ENCODE measurements around the gene HES2. TPM values are rescaled to one million over a fixed set of nuclear protein-coding genes. Genes with fewer than 3 reads are reported as not detected.
"Not testable (repeated sequence)": the region's sequence is repeated elsewhere in the genome, so short reads cannot be mapped to it uniquely, and the experiment has no call there.

Gene HES2
- total and polyA plus RNA-seq, 4 donors: 0.19 to 0.72 (median 0.38) TPM; not detected in 1

- WGBS (ENCODE audit: insufficient coverage): 62% methylated on average over 4 of the region's 4 CpGs
- Histone ChIP-seq H3K27ac (ENCODE audit: low read depth, low read length) (no peak overlapping the region), H3K4me3 (ENCODE audit: low read depth, low read length) (no peak overlapping the region), H3K27me3 (ENCODE audit: control insufficient read depth, insufficient read depth, low read length) (peaks cover 47% of the 10 kb centered on the region), H3K4me1 (ENCODE audit: control insufficient read depth, insufficient read depth, low read length) (peaks cover 38% of the 10 kb centered on the region), H3K9me3 (ENCODE audit: control insufficient read depth, insufficient read depth, low read length) (no peaks in the 10 kb centered on the region), H3K36me3 (ENCODE audit: control insufficient read depth, insufficient read depth, low read length) (peaks cover 1% of the 10 kb centered on the region)
- no peak for DNase-seq (ENCODE audit: low read depth in 4 of 6, low spot score in 6 of 6)
Measured at GRCh38 chr1:6446665-6447015, 26.9 kb upstream of the HES2 start.

GRCh38 chr1:6445929-6446328, 26.2 kb upstream of the HES2 start:
- not testable (repeated sequence) for H3K27ac ChIP-seq (ENCODE audit: low read depth, low read length); H3K9me3 ChIP-seq (ENCODE audit: control insufficient read depth, insufficient read depth, low read length); H3K4me3 ChIP-seq (ENCODE audit: low read depth, low read length); H3K36me3 ChIP-seq (ENCODE audit: control insufficient read depth, insufficient read depth, low read length); DNase-seq (ENCODE audit: low read depth in 4 of 6, low spot score in 6 of 6)
- H3K4me1 ChIP-seq (ENCODE audit: control insufficient read depth, insufficient read depth, low read length): peaks cover 38% of the 10 kb centered on the region
- H3K27me3 ChIP-seq (ENCODE audit: control insufficient read depth, insufficient read depth, low read length): peaks cover 46% of the 10 kb centered on the region
- WGBS (ENCODE audit: insufficient coverage): 77% methylated on average over 2 of the region's 4 CpGs

GRCh38 chr1:6445062-6445763, 25.5 kb upstream of the HES2 start:
- H3K9me3 ChIP-seq (ENCODE audit: control insufficient read depth, insufficient read depth, low read length): no peaks in the 10 kb centered on the region
- no peaks in the 10 kb centered on the region for H3K36me3 ChIP-seq (ENCODE audit: control insufficient read depth, insufficient read depth, low read length)
- WGBS (ENCODE audit: insufficient coverage): 80% methylated on average over 5 of the region's 19 CpGs
- no peak overlapping the region for H3K27ac ChIP-seq (ENCODE audit: low read depth, low read length)
- no peak overlapping the region for H3K4me3 ChIP-seq (ENCODE audit: low read depth, low read length)
- peak in 1 of 6 donors; percentile 50 for DNase-seq (ENCODE audit: low read depth in 4 of 6, low spot score in 6 of 6)
- peaks cover 37% of the 10 kb centered on the region for H3K4me1 ChIP-seq (ENCODE audit: control insufficient read depth, insufficient read depth, low read length)
- H3K27me3 ChIP-seq (ENCODE audit: control insufficient read depth, insufficient read depth, low read length): peaks cover 45% of the 10 kb centered on the region

GRCh38 chr1:6444377-6444776, 24.7 kb upstream of the HES2 start:
- Histone ChIP-seq H3K9me3 (ENCODE audit: control insufficient read depth, insufficient read depth, low read length) (no peaks in the 10 kb centered on the region), H3K4me1 (ENCODE audit: control insufficient read depth, insufficient read depth, low read length) (peaks cover 31% of the 10 kb centered on the region), H3K27ac (ENCODE audit: low read depth, low read length) (no peak overlapping the region), H3K27me3 (ENCODE audit: control insufficient read depth, insufficient read depth, low read length) (peaks cover 41% of the 10 kb centered on the region), H3K4me3 (ENCODE audit: low read depth, low read length) (no peak overlapping the region), H3K36me3 (ENCODE audit: control insufficient read depth, insufficient read depth, low read length) (no peaks in the 10 kb centered on the region)
- DNase-seq (ENCODE audit: low read depth in 4 of 6, low spot score in 6 of 6): no peak
- WGBS (ENCODE audit: insufficient coverage): 89% methylated on average over 15 of the region's 15 CpGs

GRCh38 chr1:6443339-6444115, 23.8 kb upstream of the HES2 start:
- no peak overlapping the region for H3K27ac ChIP-seq (ENCODE audit: low read depth, low read length)
- no peak overlapping the region for H3K4me3 ChIP-seq (ENCODE audit: low read depth, low read length)
- no peaks in the 10 kb centered on the region for H3K9me3 ChIP-seq (ENCODE audit: control insufficient read depth, insufficient read depth, low read length)
- H3K4me1 ChIP-seq (ENCODE audit: control insufficient read depth, insufficient read depth, low read length): peaks cover 26% of the 10 kb centered on the region
- 81% methylated on average over 19 of the region's 21 CpGs for WGBS (ENCODE audit: insufficient coverage)
- peaks cover 35% of the 10 kb centered on the region for H3K27me3 ChIP-seq (ENCODE audit: control insufficient read depth, insufficient read depth, low read length)
- no peak for DNase-seq (ENCODE audit: low read depth in 4 of 6, low spot score in 6 of 6)
- no peaks in the 10 kb centered on the region for H3K36me3 ChIP-seq (ENCODE audit: control insufficient read depth, insufficient read depth, low read length)

GRCh38 chr1:6441586-6441985, 21.9 kb upstream of the HES2 start:
- H3K4me1 ChIP-seq (ENCODE audit: control insufficient read depth, insufficient read depth, low read length): peaks cover 23% of the 10 kb centered on the region
- no peaks in the 10 kb centered on the region for H3K36me3 ChIP-seq (ENCODE audit: control insufficient read depth, insufficient read depth, low read length)
- DNase-seq (ENCODE audit: low read depth in 4 of 6, low spot score in 6 of 6): no peak
- no peak overlapping the region for H3K27ac ChIP-seq (ENCODE audit: low read depth, low read length)
- H3K9me3 ChIP-seq (ENCODE audit: control insufficient read depth, insufficient read depth, low read length): no peaks in the 10 kb centered on the region
- no peak overlapping the region for H3K4me3 ChIP-seq (ENCODE audit: low read depth, low read length)
- WGBS (ENCODE audit: insufficient coverage): 77% methylated on average over 4 of the region's 7 CpGs
- peaks cover 16% of the 10 kb centered on the region for H3K27me3 ChIP-seq (ENCODE audit: control insufficient read depth, insufficient read depth, low read length)

- Histone ChIP-seq H3K27ac (ENCODE audit: low read depth, low read length) (no peak overlapping the region), H3K4me1 (ENCODE audit: control insufficient read depth, insufficient read depth, low read length) (peaks cover 28% of the 10 kb centered on the region), H3K27me3 (ENCODE audit: control insufficient read depth, insufficient read depth, low read length) (peaks cover 12% of the 10 kb centered on the region), H3K4me3 (ENCODE audit: low read depth, low read length) (no peak overlapping the region), H3K9me3 (ENCODE audit: control insufficient read depth, insufficient read depth, low read length) (no peaks in the 10 kb centered on the region), H3K36me3 (ENCODE audit: control insufficient read depth, insufficient read depth, low read length) (no peaks in the 10 kb centered on the region)
- 11% methylated on average over 79 of the region's 101 CpGs for WGBS (ENCODE audit: insufficient coverage)
- DNase-seq (ENCODE audit: low read depth in 4 of 6, low spot score in 6 of 6): no peak
Measured at GRCh38 chr1:6440198-6441126, 20.7 kb upstream of the HES2 start.

GRCh38 chr1:6438047-6438525, 18.4 kb upstream of the HES2 start:
- Histone ChIP-seq H3K4me1 (ENCODE audit: control insufficient read depth, insufficient read depth, low read length) (peaks cover 41% of the 10 kb centered on the region), H3K4me3 (ENCODE audit: low read depth, low read length) (no peak overlapping the region), H3K9me3 (ENCODE audit: control insufficient read depth, insufficient read depth, low read length) (no peaks in the 10 kb centered on the region), H3K36me3 (ENCODE audit: control insufficient read depth, insufficient read depth, low read length) (no peaks in the 10 kb centered on the region), H3K27me3 (ENCODE audit: control insufficient read depth, insufficient read depth, low read length) (peaks cover 12% of the 10 kb centered on the region), H3K27ac (ENCODE audit: low read depth, low read length) (no peak overlapping the region)
- WGBS (ENCODE audit: insufficient coverage): 10% methylated on average over 5 of the region's 5 CpGs
- DNase-seq (ENCODE audit: low read depth in 4 of 6, low spot score in 6 of 6): peak in 3 of 6 donors; percentile 49 to 89 (median 72)

- H3K36me3 ChIP-seq (ENCODE audit: control insufficient read depth, insufficient read depth, low read length); H3K9me3 ChIP-seq (ENCODE audit: control insufficient read depth, insufficient read depth, low read length); H3K4me3 ChIP-seq (ENCODE audit: low read depth, low read length): not testable (repeated sequence)
- peaks cover 41% of the 10 kb centered on the region for H3K4me1 ChIP-seq (ENCODE audit: control insufficient read depth, insufficient read depth, low read length)
- whole genome bisulfite sequencing (ENCODE audit: insufficient coverage): 34% methylated on average over 22 of the region's 22 CpGs
- peaks cover 12% of the 10 kb centered on the region for H3K27me3 ChIP-seq (ENCODE audit: control insufficient read depth, insufficient read depth, low read length)
- peak overlapping the region; percentile 40 for H3K27ac ChIP-seq (ENCODE audit: low read depth, low read length)
- peak in 3 of 6 donors; percentile 57 to 94 (median 92) for DNase-seq (ENCODE audit: low read depth in 4 of 6, low spot score in 6 of 6)
Measured at GRCh38 chr1:6437012-6437700, 17.4 kb upstream of the HES2 start.

Measured in spinal cord (tissue), 10 donors.